Measurements from ENCODE around the gene UBIAD1. TPM values are rescaled to one million over a fixed set of nuclear protein-coding genes. Genes with fewer than 3 reads are reported as not detected.
A peak's percentile ranks its signal among the peaks of the same experiment; 100 is the strongest.

UBIAD1 gene
- total and polyA plus RNA-seq, 9 of the 15 experiments (the other 6 are each of a cell fraction or from before 2014, with no cell fraction given), result 6.2 to 34.3 (median 22.3) TPM

DNA sequence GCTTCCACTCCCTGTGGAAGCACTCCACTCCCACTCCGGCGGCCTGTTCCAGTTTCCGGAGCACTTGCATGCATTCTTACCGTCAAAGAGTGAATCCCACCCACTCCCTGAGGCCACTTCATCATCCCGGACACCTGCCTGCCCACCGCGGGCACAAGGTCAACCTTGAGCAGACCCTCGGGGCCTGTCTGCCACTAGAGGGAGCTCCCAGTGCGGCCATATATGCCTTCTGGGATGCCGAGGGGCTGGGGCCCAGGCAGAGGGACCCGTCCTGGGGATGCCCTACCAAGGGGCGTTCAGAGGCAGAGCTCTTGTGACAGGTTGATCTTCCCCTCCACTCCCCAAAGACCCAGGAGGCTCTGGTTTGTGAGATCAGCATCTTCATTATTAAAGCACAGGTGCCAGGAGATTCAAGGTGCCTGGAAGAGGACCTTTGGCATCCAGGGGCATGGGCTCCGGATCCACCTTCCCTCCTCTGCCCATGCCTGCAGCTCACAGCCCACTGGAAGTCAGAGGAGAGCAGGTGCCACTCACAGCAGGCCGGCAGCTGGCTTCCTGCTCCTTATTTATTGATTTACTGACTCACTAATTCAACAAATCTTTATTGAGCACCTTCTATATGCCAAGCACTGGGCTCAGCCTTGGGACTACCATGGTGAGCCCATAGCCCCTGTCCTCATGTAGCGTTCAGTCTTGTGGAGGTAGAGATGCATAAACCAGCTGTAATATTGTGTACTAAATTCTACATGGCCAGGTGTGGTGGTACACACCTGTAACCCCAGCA, 47.3 kb downstream of the UBIAD1 start (continued):
- TF ChIP-seq XRCC4 (IDR thresholded peaks at IDR 0.05; ENCODE audit: extremely low read depth, insufficient read depth, insufficient read length) (no peak), NELFE (IDR thresholded peaks at IDR 0.05; ENCODE audit: insufficient read depth, insufficient read length) (no peak), ZNF197 (CRISPR knock-in tag; IDR thresholded peaks at IDR 0.05; ENCODE audit: low read depth) (no peak), ZBTB34 (CRISPR knock-in tag; IDR thresholded peaks at IDR 0.05) (no peak), RBM25 (IDR thresholded peaks at IDR 0.05; ENCODE audit: low read depth, low read length, severe bottlenecking) (no peak), COPS2 (conservative IDR thresholded peaks at IDR 0.05) (no peak), C11orf30 (IDR thresholded peaks at IDR 0.05; ENCODE audit: low read depth) (no peak), RBM34 (IDR thresholded peaks at IDR 0.05; ENCODE audit: borderline replicate concordance, insufficient read depth, low read length) (no peak), RHOXF2B (CRISPR knock-in tag; conservative IDR thresholded peaks at IDR 0.05) (no peak), SAFB2 (IDR thresholded peaks at IDR 0.05; ENCODE audit: borderline replicate concordance, low read depth, low read length, severe bottlenecking) (no peak), ZBTB7A (IDR thresholded peaks at IDR 0.05; ENCODE audit: borderline replicate concordance, control insufficient read depth, low read depth, low read length) (peak; percentile 90), CREB1 (IDR thresholded peaks at IDR 0.05) (no peak), CREB1 (CRISPR knock-in tag; IDR thresholded peaks at IDR 0.05) (no peak), E2F1 (CRISPR knock-in tag; IDR thresholded peaks at IDR 0.05) (no peak), EZH2 (IDR thresholded peaks at IDR 0.05; ENCODE audit: borderline replicate concordance, low read depth, low read length) (no peak), GABPB2 (CRISPR knock-in tag; conservative IDR thresholded peaks at IDR 0.05) (no peak)
- TF ChIP-seq, protein P1, sequence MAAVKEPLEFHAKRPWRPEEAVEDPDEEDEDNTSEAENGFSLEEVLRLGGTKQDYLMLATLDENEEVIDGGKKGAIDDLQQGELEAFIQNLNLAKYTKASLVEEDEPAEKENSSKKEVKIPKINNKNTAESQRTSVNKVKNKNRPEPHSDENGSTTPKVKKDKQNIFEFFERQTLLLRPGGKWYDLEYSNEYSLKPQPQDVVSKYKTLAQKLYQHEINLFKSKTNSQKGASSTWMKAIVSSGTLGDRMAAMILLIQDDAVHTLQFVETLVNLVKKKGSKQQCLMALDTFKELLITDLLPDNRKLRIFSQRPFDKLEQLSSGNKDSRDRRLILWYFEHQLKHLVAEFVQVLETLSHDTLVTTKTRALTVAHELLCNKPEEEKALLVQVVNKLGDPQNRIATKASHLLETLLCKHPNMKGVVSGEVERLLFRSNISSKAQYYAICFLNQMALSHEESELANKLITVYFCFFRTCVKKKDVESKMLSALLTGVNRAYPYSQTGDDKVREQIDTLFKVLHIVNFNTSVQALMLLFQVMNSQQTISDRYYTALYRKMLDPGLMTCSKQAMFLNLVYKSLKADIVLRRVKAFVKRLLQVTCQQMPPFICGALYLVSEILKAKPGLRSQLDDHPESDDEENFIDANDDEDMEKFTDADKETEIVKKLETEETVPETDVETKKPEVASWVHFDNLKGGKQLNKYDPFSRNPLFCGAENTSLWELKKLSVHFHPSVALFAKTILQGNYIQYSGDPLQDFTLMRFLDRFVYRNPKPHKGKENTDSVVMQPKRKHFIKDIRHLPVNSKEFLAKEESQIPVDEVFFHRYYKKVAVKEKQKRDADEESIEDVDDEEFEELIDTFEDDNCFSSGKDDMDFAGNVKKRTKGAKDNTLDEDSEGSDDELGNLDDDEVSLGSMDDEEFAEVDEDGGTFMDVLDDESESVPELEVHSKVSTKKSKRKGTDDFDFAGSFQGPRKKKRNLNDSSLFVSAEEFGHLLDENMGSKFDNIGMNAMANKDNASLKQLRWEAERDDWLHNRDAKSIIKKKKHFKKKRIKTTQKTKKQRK (IDR thresholded peaks at IDR 0.05; ENCODE audit: borderline replicate concordance, low read depth, low read length), result no peak
